Gastrocnemius medialis (tissue), 4 donors: ENCODE data around the gene MCM3AP.

Source experiments
- CTCF ChIP-seq, 5 experiments: fragments of 450-650 bp in 3 of 5; fragments of 200-600 bp in 2 of 5; sonication (generic) in 2 of 5; IDR thresholded peaks in 4 of 5; conservative IDR thresholded peaks in 1 of 5; 1 replicate in 4 of 5; 2 replicates in 1 of 5; pipeline ENCODE4 v1.5.1; 2016 to 2019; ENCODE audit warnings: antibody characterized with exemption in 5 of 5, mild to moderate bottlenecking in 3 of 5, moderate library complexity in 3 of 5
- POLR2A ChIP-seq, 2 donors: fragments of 450-650 bp; IDR thresholded peaks; one replicate each; pipeline ENCODE4 v1.6.1; 2017; ENCODE audit warnings: antibody characterized with exemption in 2 of 2, mild to moderate bottlenecking in 2 of 2, moderate library complexity in 2 of 2

DNA sequence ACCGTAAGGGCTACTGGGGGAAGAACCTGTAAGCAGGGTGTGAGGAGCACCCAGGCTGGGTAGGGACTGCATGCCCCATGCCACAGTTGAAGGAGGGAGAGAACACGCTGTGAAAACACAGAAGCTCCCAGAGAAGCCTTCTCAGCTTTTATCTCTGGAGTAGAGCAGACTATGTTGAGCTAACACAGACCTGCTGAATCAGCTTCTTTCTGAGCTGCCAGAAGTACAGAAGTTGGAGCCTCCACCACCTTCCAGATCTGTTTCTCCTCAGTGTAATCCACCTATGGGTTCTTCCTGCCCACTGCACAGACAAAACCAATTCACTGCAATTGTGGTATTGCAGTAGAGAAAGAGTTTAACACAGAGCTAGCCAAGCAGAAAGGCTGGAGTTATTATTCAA is 6.2 kb upstream of the MCM3AP start:
- TF ChIP-seq POLR2A (IDR thresholded peaks at IDR 0.05): no peak
- TF ChIP-seq CTCF (IDR thresholded peaks at IDR 0.05 in 4 of 5, conservative IDR thresholded peaks at IDR 0.05 in 1 of 5): no peak
